SK-N-SH (cell line): ENCODE data around the gene GVQW3.

Source experiments
- EP300 ChIP-seq, 2 experiments: IDR thresholded peaks; 2 replicates each; pipeline versions ENCODE4 v1.4.0 to v1.6.1; 2012; ENCODE audit warnings: borderline replicate concordance in 1 of 2, low read depth in 1 of 2, low read length in 1 of 2
- GABPA ChIP-seq: IDR thresholded peaks from 2 replicates; pipeline ENCODE4 v1.4.0; 2012; ENCODE audit warnings: low read depth, mild to moderate bottlenecking
- MAX ChIP-seq: IDR thresholded peaks from 2 replicates; pipeline ENCODE4 v1.4.0; 2012; ENCODE audit warnings: low read depth
- TEAD4 ChIP-seq: IDR thresholded peaks from 2 replicates; pipeline ENCODE4 v1.4.0; 2012; ENCODE audit warnings: mild to moderate bottlenecking, borderline replicate concordance; ENCODE audit not compliant: insufficient read depth
- USF2 ChIP-seq: fragments of 150-350 bp; IDR thresholded peaks from 2 replicates; pipeline ENCODE4 v1.6.1; 2017; ENCODE audit warnings: antibody characterized with exemption, low read length, low read depth, borderline replicate concordance
- TF ChIP-seq, protein P1 (sequence below): fragments of 200-600 bp; sonication (generic); IDR thresholded peaks from 2 replicates; pipeline ENCODE4 v1.6.1; 2017; ENCODE audit warnings: antibody characterized with exemption, mild to moderate bottlenecking, moderate library complexity

- no peak for TF ChIP-seq MAX
- TF ChIP-seq EP300 (IDR thresholded peaks at IDR 0.05; ENCODE audit: borderline replicate concordance in 1 of 2, low read depth in 1 of 2, low read length in 1 of 2), result no peak
- TF ChIP-seq, protein P1, sequence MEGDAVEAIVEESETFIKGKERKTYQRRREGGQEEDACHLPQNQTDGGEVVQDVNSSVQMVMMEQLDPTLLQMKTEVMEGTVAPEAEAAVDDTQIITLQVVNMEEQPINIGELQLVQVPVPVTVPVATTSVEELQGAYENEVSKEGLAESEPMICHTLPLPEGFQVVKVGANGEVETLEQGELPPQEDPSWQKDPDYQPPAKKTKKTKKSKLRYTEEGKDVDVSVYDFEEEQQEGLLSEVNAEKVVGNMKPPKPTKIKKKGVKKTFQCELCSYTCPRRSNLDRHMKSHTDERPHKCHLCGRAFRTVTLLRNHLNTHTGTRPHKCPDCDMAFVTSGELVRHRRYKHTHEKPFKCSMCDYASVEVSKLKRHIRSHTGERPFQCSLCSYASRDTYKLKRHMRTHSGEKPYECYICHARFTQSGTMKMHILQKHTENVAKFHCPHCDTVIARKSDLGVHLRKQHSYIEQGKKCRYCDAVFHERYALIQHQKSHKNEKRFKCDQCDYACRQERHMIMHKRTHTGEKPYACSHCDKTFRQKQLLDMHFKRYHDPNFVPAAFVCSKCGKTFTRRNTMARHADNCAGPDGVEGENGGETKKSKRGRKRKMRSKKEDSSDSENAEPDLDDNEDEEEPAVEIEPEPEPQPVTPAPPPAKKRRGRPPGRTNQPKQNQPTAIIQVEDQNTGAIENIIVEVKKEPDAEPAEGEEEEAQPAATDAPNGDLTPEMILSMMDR, result no peak
- no peak for TF ChIP-seq GABPA
- no peak for TF ChIP-seq TEAD4
- no peak for TF ChIP-seq USF2
Observed at GRCh38 chr11:76347466-76347865, 33.7 kb upstream of the GVQW3 start.
